Neural cell (in vitro differentiated cells): ENCODE data around the gene ZHX3. TPM values are rescaled to one million over a fixed set of nuclear protein-coding genes. Genes with fewer than 3 reads are reported as not detected.

Experiments used
- H2AFZ ChIP-seq: fragments of 200-600, 300-800 bp; sonication (generic), shearing (Covaris generic); 2 replicates; pipeline ENCODE4 v1.6.0; 2014; ENCODE audit warnings: low read depth, mild to moderate bottlenecking, antibody characterized with exemption, low read length, moderate library complexity
- H3F3A ChIP-seq: fragments of 200-600 bp; shearing (Covaris generic); 2 replicates; pipeline ENCODE4 v1.6.1; 2016; ENCODE audit warnings: mild to moderate bottlenecking, moderate library complexity, mixed read lengths, antibody characterized with exemption, low read length; ENCODE audit not compliant: insufficient read depth, poor library complexity, severe bottlenecking
- H3K27ac ChIP-seq: fragments of 200-600, 300-800 bp; sonication (generic), shearing (Covaris generic); 2 replicates; pipeline ENCODE4 v1.5.1; 2014; ENCODE audit warnings: mild to moderate bottlenecking, low read length, moderate library complexity
- H3K27me3 ChIP-seq: fragments of 300-800, 200-600 bp; sonication (generic), shearing (Covaris generic); 2 replicates; pipeline ENCODE4 v1.6.0; 2014; ENCODE audit warnings: mild to moderate bottlenecking, low read depth, low read length, moderate library complexity; ENCODE audit not compliant: insufficient read depth
- H3K36me3 ChIP-seq: fragments of 300-800, 200-600 bp; sonication (generic), shearing (Covaris generic); 2 replicates; pipeline ENCODE4 v1.5.1; 2014; ENCODE audit warnings: mild to moderate bottlenecking, antibody characterized with exemption, low read length, moderate library complexity; ENCODE audit not compliant: insufficient read depth
- H3K4me2 ChIP-seq: fragments of 300-800, 200-600 bp; sonication (generic), shearing (Covaris generic); 2 replicates; pipeline ENCODE4 v1.6.0; 2014; ENCODE audit warnings: mild to moderate bottlenecking, low read length
- H3K4me3 ChIP-seq: fragments of 300-800, 200-600 bp; sonication (generic), shearing (Covaris generic); 2 replicates; pipeline ENCODE4 v1.5.1; 2014; ENCODE audit warnings: mild to moderate bottlenecking, low read length, moderate library complexity
- H3K79me2 ChIP-seq: fragments of 200-600 bp; shearing (Covaris generic); replicated peaks from 2 replicates; pipeline ENCODE4 v1.6.0; 2014; ENCODE audit warnings: mild to moderate bottlenecking, low read length, moderate library complexity; ENCODE audit not compliant: insufficient read depth
- H3K9ac ChIP-seq: fragments of 300-800, 200-600 bp; sonication (generic), shearing (Covaris generic); 2 replicates; pipeline ENCODE4 v1.6.1; 2016; ENCODE audit warnings: mild to moderate bottlenecking, low read length, mixed read lengths
- H3K9me2 ChIP-seq: fragments of 200-600 bp; shearing (Covaris generic); 2 replicates; pipeline ENCODE4 v1.6.1; 2016; ENCODE audit warnings: mild to moderate bottlenecking, low read length, mixed read lengths; ENCODE audit not compliant: insufficient read depth
- H3K9me3 ChIP-seq: fragments of 200-600, 300-800 bp; sonication (generic), shearing (Covaris generic); 2 replicates; pipeline ENCODE4 v1.6.1; 2016; ENCODE audit warnings: mild to moderate bottlenecking, mixed run types, low read length, moderate library complexity, mixed read lengths
- H4K20me1 ChIP-seq: fragments of 200-600 bp; shearing (Covaris generic); 2 replicates; pipeline ENCODE4 v1.6.1; 2016; ENCODE audit warnings: mild to moderate bottlenecking, mixed run types; ENCODE audit not compliant: insufficient read depth
- CTCF ChIP-seq: fragments of 450-650 bp; IDR thresholded peaks from 2 replicates; pipeline ENCODE4 v1.5.1; 2014; ENCODE audit warnings: antibody characterized with exemption, mild to moderate bottlenecking, moderate library complexity; ENCODE audit not compliant: poor library complexity, severe bottlenecking
- EP300 ChIP-seq: fragments of 450-650 bp; conservative IDR thresholded peaks from 2 replicates; pipeline ENCODE4 v1.6.1; 2014; ENCODE audit warnings: antibody characterized with exemption, mild to moderate bottlenecking, moderate library complexity; ENCODE audit not compliant: poor library complexity, severe bottlenecking
- EZH2 ChIP-seq: fragments of 200-600, 300-800 bp; shearing (Covaris generic), sonication (generic); IDR thresholded peaks from 2 replicates; pipeline ENCODE4 v1.6.1; 2014; ENCODE audit warnings: antibody characterized with exemption, low read length, borderline replicate concordance, mild to moderate bottlenecking; ENCODE audit not compliant: insufficient read depth, poor library complexity, severe bottlenecking
- MXI1 ChIP-seq: fragments of 450-650 bp; conservative IDR thresholded peaks from 2 replicates; pipeline ENCODE4 v1.6.1; 2014; ENCODE audit warnings: antibody characterized with exemption, mild to moderate bottlenecking; ENCODE audit not compliant: poor library complexity, severe bottlenecking
- POLR2AphosphoS5 ChIP-seq: IDR thresholded peaks from 2 replicates; pipeline ENCODE4 v1.6.1; 2012
- RAD21 ChIP-seq: fragments of 450-650 bp; conservative IDR thresholded peaks from 2 replicates; pipeline ENCODE4 v1.6.1; 2014; ENCODE audit warnings: antibody characterized with exemption, mild to moderate bottlenecking, moderate library complexity
- REST ChIP-seq: IDR thresholded peaks from 2 replicates; pipeline ENCODE4 v1.6.1; 2012; ENCODE audit warnings: borderline replicate concordance
- SMC3 ChIP-seq: fragments of 450-650 bp; conservative IDR thresholded peaks from 2 replicates; pipeline ENCODE4 v1.6.1; 2014; ENCODE audit warnings: antibody characterized with exemption, mild to moderate bottlenecking, moderate library complexity; ENCODE audit not compliant: poor library complexity
- TAF1 ChIP-seq: IDR thresholded peaks from 2 replicates; pipeline ENCODE4 v1.6.1; 2012; ENCODE audit warnings: low read depth
- polyA plus RNA-seq: library from polyadenylated mRNA; depleted of rRNA; stranded (reverse); fragments of >200 nt; gene quantifications from 2 replicates; pipeline ENCODE4 v1.2.3, GENCODE V29; 2014

Gene ZHX3
- polyA plus RNA-seq, 1 donor from 2014 or later, result 10.3 TPM

GRCh38 chr20:41169791-41170351 lies 147.7 kb downstream of the ZHX3 start:
- H3K27ac ChIP-seq, result no peak overlapping the region
- H3K4me3 ChIP-seq, result no peak overlapping the region
- peaks cover 5% of the 10 kb centered on the region for H3K36me3 ChIP-seq
- no peak overlapping the region for H3K4me2 ChIP-seq
- no peaks in the 10 kb centered on the region for H3K79me2 ChIP-seq
- H3K9me3 ChIP-seq, result no peaks in the 10 kb centered on the region
- H3K27me3 ChIP-seq, result no peaks in the 10 kb centered on the region
- H2AFZ ChIP-seq, result no peak overlapping the region
- no peaks in the 10 kb centered on the region for H4K20me1 ChIP-seq
- TF ChIP-seq EP300, result no peak
- TF ChIP-seq POLR2AphosphoS5, result no peak
- no peak for TF ChIP-seq MXI1
- no peak for TF ChIP-seq TAF1
- no peak for TF ChIP-seq CTCF
- TF ChIP-seq EZH2, result no peak
- no peak for TF ChIP-seq RAD21
- TF ChIP-seq SMC3, result no peak
- TF ChIP-seq REST, result no peak
- H3K9me2 ChIP-seq, result no peaks in the 10 kb centered on the region
- no peak overlapping the region for H3K9ac ChIP-seq
- no peaks in the 10 kb centered on the region for H3F3A ChIP-seq

GRCh38 chr20:41169162-41169690 lies 148.3 kb downstream of the ZHX3 start:
- Histone ChIP-seq H3K36me3 (peaks cover 5% of the 10 kb centered on the region), H3K79me2 (no peaks in the 10 kb centered on the region), H3K27me3 (no peaks in the 10 kb centered on the region), H3F3A (no peaks in the 10 kb centered on the region), H3K4me2 (no peak overlapping the region), H4K20me1 (no peaks in the 10 kb centered on the region), H3K9me2 (no peaks in the 10 kb centered on the region), H3K9me3 (no peaks in the 10 kb centered on the region), H3K27ac (no peak overlapping the region), H3K4me3 (no peak overlapping the region), H2AFZ (no peak overlapping the region), H3K9ac (no peak overlapping the region)
- TF ChIP-seq REST, result no peak
- TF ChIP-seq MXI1, result no peak
- no peak for TF ChIP-seq EZH2
- TF ChIP-seq CTCF, result no peak
- TF ChIP-seq SMC3, result no peak
- peak; percentile 6 for TF ChIP-seq POLR2AphosphoS5
- no peak for TF ChIP-seq EP300
- no peak for TF ChIP-seq TAF1
- TF ChIP-seq RAD21, result no peak
